Measurements from ENCODE around the gene TAC3.
A peak's percentile ranks its signal among the peaks of the same experiment; 100 is the strongest.
"Not testable (repeated sequence)": the region's sequence is repeated elsewhere in the genome, so short reads cannot be mapped to it uniquely, and the experiment has no call there.

Gene TAC3

DNA sequence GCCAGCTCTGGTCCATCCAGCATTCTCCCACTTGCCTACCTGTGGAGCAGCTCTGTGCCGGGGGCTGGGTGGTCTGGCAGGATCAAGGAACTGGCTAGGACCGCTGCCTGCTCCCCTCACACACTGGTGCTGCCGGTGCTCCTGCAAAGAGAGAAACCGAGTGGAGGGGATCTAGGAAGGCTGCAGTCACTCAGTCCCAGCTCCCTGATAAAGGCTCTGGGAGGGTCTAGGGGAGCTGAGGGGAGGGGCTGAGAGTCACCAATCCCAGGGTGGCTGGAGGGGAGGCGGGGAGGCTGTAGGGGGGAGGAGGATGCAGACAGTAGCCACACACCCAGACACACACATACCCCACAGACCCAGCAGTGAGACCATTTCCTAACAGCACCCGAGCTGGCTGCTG lies at the start of gene TAC3:
Gene TAC3 (minus strand): TSS at position 182 of the 400 bp plus-strand sequence. CDS start 732 bp downstream, outside the sequence.
- DNase-seq (ENCODE audit: low read depth) = no peak

DNA sequence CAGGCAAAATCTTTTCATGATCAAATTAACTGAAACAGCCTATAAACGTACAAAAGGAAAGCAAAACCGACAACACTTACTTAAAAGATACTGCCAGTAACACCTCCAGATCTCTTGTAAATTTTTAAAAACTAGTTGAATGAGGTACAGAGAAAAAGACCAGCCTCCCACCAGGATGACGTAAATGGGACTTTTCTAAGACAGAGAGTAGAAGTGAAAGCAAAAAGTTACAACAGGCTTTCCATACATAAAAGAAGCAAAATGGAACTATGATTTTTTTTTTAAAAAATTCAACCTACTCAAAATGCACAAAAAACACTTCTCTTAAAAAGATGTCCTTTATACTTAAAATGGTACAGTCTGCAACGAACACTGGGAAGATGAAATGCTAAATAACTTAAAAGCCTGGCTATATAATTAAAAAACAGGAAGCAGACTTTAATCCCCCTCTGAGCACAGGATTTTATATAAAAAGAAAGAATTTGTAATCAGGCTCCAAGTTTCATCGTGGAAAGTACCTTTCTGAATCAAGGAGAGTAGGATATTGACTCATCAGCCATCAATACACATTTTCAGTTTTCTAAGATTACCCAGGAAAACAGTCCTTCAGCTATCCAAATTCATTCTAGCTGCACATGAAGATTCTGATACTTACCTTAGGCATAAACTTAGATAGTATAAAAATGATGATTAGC lies 47.8 kb upstream of the TAC3 start:
- DNase-seq (ENCODE audit: low read depth) = peak; percentile 34

DNA sequence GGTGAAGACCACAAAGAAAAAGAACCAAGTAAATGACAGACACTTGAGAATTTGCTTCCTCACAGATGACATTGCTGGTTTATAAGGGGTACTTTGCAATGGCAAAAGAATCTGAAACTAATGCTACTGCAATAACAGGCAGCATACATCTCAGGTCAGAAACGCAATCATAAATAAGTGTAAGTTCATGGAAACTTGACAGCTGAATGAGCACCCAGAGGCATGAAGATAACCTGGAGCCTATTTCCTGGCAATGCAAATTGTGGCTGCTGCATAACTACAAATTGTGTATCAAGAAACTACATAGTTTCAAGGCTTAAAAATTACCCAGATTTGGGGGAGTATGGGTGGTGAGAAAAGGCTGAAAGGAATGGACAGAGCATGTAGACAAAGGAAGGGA lies 42.1 kb upstream of the TAC3 start:
- DNase-seq (ENCODE audit: low read depth) = no peak

DNA sequence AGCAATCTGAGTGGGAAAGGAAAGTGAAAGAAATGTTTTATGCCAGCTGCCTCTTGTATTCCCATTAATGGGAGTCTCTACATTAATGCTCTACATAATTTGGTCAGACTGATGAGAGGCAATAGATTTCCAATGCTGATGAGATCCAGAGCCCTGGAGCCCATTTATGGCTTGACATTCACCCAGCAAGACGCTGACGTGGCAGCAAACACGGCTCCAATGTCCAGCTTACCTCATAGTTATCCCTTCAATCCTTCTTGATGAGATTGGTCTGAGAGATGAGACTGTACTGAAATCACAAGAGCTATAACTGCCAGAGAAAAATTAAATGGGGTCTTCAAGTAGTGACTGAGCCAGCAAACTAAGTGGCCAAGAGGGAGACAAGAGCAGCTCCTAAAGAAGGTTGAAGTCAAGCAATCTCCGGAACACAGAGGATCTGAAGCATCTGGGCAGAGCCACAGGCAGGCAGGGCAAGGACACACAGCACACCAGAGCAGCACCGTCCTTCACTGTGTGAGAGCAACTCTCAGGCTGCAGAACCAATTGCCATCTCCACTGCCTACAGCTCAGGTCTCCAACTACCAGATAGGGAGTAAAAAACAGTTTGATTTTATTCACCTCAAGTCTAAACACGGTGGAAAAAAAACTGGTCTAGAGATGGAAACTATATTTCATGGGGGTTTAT lies 40.9 kb upstream of the TAC3 start:
- no peak for DNase-seq (ENCODE audit: low read depth)

DNA sequence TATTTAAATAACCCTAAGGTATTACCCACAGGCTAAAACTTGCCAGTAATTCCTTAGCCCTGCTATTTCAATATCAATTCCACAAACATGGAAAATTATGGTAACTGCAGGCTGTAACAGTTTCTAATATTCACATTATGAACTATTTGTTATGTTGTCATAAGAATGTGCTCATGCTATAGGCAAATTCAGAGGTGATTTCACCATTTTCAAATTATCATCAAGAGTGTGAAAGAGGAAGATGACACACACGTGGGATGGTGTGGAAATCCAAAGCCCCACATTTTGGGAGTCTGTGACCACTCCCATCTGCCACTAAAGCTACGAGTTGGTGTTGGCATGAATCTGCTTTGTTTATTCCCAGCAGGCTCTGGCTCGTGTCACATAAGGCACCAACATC lies 39.5 kb upstream of the TAC3 start:
- no peak for DNase-seq (ENCODE audit: low read depth)

DNA sequence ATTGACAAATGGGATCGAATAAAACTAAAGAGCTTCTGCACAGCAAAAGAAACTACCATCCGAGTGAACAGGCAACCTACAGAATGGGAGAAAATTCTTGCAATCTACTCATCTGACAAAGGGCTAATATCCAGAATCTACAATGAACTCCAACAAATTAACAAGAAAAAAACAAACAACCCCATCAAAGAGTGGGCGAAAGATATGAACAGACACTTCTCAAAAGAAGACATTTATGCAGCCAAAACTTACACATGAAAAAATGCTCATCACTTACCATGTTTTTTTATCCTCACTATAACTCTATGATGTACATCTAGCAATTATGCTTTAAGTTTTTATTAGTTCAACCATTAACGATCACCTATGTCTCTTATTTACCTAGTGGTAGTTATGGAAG lies 37.6 kb upstream of the TAC3 start:
- not testable (repeated sequence) for DNase-seq (ENCODE audit: low read depth)

DNA sequence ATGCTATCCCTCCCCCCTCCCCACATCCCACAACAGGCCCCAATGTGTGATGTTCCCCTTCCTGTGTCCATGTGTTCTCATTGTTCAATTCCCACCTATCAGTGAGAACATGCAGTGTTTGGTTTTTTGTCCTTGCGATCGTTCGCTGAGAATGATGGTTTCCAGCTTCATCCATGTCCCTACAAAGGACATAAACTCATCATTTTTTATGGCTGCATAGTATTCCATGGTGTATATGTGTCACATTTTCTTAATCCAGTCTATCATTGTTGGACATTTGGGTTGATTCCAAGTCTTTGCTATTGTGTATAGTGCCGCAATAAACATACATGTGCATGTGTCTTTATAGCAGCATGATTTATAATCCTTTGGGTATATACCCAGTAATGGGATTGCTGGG lies 36.8 kb upstream of the TAC3 start:
- DNase-seq (ENCODE audit: low read depth) = not testable (repeated sequence)

DNA sequence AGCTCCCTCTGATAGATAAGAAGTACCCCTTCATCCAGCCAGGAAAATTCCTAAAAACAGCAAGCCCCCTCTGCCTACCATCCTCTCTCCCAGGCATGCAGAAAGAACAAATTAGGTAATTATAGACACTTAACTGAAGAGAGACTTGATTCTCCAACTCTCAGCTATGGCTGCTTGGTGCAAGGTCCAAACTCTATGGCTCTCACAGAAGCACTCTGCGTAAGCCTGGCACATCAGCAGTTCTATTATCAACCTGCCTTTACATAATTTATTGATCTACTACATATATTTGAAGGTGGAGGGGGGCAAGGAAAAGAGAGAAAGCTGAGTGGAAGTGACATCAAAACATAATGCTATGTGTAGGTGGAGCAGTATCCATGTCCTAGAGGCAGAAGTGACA lies 34.7 kb upstream of the TAC3 start:
- DNase-seq (ENCODE audit: low read depth) = no peak

DNA sequence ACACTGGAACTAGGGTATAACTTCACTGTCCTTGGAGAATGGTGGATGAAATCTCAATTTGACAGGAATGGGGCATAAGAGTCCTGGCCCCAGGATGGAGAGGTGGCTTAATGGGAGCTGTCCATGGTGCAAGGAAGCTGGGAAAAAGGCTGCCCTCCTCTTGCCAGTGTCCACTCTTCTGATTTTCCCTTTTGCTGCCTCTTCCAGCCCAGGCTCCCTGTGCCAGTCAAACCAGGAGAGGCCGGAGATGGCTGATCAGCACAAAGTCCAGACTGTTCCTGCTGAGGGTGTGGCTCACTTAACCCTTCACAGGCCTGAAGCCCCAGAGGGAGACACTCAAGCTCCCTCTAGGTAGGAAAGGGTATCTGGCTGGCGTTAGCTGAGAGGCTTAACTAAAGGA lies 33.6 kb upstream of the TAC3 start, which contains the start of gene MYO1A:
Gene MYO1A (minus strand): TSS at position 240 of the 400 bp plus-strand sequence. CDS start 1,806 bp downstream, outside the sequence.
- peak; percentile 22 for DNase-seq (ENCODE audit: low read depth)

DNA sequence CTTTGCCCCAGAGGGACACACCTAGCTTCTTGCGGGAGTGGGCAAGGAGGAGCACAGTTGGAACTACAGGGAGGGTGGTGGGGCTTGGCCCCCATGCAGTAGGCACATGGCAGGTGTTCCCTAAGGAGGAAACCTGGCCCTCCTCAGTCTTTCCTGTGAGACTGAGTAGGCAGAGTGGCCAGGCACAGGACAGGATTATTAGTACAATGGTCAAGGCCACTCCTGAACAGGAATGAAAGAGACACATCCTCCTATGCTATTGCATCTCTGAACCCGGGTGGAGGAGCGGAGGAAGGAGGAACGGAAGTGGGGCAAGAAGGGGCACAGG lies 32.8 kb upstream of the TAC3 start:
- no peak for DNase-seq (ENCODE audit: low read depth)

DNA sequence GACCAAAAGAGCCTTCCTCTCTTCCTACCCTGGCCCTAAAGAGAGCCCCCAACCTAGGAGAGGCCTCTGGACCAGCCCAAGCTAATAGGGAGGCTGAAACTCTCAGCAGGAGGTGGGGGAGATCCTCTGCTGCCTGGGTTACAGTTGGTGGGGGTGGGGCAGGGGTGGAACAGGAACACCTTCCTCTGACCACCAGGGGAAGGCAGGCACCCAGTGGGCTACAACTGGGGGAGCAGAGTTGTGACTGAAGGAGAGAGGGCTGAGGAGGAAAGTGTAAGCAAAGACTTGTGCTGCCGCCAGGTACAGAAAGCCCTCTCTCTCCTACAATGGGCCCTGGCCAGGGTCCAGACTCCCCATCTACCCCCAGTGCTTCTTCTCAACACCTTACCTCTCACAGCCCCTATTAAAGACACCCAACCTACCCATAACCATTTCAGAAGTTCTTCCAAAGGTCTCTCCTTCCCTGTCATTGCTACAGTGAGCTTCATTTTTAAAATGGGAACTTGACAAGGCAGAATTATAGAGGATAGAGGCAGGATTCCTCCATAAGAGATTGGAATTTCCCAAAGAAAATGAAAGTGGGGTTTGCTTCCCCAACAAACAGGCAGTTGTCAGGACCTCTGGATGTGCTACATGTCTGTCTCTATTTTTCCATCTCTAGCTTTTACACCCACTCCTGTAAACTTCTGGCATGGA lies 32.2 kb upstream of the TAC3 start:
- no peak for DNase-seq (ENCODE audit: low read depth)

DNA sequence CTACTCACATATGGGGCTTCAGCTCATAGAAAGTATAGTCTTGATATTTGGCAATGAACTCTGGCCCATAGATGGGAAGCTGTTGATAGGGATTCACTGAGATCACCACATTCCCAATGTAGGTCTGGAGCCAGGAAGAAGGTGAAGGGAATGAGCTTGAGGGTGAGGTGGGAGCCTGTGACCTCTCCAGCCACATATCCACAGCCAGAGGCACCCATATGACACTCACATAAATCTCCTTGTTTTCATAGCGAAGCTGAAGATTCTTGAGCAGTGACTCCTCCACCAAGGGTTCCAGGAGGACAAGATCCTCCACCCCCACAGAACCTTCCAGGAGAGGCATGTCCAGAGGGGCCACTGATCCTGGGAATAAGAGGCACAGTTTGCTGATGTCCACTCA lies 31.7 kb upstream of the TAC3 start:
- peak; percentile 68 for DNase-seq (ENCODE audit: low read depth)

DNA sequence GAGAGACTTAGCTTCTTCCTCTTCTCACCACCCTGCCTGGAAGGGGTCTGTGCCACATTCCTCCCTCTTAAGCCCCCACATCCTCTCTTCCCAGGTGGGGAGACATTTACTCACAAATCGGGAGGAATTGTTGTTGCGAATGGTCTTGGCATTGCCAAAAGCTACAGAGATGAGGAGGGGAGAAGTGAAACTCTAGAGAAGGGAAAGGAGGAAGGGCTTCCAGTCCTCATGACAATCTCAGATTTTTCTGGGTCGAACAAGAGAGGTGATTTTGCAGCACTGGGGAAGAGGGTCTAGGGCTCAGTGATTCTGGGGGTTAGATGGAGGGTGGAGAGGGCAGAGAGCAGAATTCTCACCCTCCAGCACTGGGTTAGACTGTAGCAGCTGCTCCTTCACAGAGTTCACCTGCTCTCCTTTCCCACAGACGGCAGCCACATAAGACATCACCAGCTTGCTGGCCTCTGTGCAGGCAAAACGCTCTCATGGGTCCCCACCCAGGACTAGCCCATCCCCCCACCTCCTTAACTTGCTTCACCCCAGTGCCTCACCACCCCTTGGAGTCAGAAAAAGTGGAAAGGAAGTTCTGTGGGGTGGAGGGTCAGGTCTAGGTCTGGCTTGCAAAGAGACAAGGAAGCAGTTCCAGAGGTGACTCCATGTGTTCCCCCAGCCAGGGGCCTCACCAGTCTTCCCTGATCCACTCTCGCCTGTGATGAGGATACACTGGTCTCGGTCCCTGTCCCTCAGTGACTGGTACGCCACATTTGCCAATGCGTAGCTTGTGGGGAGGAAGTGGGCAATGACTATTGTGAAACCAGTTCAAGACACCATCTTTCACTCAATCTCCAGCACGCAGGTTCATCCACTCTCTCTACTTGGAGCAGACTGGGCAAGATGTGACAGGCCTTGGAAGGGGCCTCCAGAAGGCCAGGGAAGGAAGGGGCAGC lies 30.9 kb upstream of the TAC3 start:
- DNase-seq (ENCODE audit: low read depth) = no peak

DNA sequence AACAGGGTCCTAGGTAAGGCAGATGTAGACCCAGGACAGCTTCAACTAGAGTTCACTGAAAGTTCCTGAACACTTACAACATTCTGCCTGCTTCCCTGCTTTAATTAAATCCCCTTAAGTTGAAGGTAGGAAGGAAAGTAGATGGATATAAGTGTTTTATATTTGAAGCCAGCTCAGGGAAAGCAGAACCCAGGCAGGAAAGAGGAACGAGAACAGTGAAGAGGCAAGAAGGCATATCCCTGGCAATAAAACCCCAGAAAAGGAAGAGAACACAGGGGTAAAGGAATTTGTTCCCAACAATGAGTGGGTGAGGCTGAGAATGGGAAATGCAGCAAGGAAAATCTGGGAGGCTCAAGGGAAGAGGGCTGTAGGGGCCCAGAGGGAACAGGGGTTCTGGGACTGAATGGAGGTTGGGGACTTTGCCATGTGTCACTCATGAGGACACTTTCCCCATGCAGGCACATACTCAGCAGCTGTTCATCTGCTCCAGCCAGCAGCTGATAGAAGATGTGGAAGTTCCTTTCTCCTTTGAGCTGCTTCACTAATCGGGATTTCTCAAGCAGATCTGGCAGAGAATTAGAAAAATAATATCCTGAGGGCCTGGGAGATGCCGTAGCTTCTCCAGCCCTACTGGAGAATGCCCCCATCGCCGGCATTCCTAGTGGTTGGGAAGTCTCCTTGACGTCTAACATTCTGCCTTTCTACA lies 29.9 kb upstream of the TAC3 start:
- DNase-seq (ENCODE audit: low read depth) = no peak

DNA sequence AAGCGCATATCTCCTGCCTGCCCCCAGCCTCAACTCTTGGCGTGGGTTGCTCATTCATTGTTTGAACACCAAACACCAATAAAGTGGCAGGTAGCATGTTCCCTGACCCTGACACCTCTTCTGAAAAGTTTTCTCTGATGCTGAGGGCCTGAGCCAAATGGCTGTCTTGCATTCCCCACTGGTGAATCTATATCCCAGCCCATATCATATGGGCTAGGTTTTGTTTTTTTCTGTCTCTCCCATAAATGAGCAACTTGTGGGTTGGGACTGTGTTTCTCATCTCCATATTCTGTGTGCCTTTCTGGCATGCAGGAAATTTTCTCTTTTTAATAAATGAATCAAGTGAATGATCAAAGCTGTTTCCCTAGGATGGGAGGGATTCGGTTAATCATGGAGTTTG lies 28.6 kb upstream of the TAC3 start:
- peak; percentile 11 for DNase-seq (ENCODE audit: low read depth)

DNA sequence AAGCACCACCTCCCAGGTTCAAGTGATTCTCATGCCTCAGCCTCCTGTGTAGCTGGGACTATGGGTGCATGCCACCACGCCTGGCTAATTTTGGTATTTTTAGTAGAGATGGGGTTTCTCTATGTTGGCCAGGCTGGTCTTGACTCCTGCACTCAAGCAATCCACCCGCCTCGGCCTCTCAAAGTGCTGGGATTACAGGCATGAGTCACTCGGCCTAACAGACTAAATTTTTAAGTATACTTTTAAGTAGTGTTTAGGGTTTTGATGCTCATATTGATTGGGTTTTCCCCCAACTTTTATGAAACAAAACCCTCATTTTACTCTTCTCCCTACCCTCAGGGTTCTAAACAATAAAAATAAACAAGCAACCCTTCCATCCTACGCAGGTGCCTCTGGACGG lies 28.1 kb upstream of the TAC3 start:
- no peak for DNase-seq (ENCODE audit: low read depth)

DNA sequence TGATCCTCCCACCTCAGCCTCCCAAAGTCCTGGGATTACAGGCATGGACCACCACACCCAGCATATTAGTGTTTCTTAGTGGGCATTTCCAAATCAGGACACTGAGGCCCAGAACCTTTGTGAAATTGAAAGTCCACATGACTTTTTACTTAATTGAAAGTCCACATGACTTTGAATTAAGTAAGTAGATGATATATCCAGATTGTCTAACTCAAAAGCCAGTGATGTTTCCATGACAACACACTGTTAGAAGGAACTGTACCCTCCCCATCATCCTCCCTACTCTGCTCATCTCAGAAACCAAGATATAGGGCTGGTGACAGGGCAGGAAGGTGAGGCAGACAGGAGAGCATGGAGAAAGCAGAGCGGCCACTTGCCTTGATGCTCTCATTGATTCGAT lies 26.4 kb upstream of the TAC3 start:
- no peak for DNase-seq (ENCODE audit: low read depth)

DNA sequence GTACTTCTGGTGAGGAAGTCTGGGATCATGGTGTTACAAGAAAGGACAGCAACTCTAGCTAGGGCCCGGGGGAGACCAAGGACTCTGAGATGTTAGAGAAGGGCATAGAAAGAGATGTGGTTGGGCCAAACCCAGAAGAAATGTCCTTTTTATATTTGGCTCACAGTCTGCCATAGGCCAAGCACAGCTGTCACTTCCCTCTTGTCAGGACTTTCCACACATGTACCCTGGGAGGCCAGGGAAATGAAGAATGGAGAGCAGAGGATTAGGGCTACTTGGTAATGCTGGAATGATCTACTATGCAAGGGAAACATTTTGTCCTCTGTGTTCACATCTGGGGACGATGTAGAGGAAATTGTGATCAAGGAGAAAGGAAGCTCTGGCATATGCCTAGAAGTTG lies 24.4 kb upstream of the TAC3 start:
- no peak for DNase-seq (ENCODE audit: low read depth)

DNA sequence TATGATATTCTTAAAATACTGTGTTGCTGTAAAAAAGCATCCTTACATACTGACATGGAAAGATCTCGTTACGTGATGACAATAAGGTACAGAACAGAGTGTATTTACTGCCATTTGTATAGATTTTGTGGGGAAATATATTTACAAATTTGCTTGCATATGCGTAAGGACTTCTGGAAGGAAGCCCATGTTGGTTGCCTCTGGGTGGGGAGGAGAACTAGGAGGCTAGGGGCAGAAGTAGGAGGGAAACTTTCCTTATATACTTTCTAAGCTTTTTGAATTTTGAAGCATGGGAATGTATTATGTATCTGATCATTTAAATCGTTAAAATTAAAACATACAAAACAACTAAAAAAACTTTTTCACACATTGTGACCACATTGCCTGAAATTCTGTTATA lies 23.9 kb upstream of the TAC3 start:
- no peak for DNase-seq (ENCODE audit: low read depth)

DNA sequence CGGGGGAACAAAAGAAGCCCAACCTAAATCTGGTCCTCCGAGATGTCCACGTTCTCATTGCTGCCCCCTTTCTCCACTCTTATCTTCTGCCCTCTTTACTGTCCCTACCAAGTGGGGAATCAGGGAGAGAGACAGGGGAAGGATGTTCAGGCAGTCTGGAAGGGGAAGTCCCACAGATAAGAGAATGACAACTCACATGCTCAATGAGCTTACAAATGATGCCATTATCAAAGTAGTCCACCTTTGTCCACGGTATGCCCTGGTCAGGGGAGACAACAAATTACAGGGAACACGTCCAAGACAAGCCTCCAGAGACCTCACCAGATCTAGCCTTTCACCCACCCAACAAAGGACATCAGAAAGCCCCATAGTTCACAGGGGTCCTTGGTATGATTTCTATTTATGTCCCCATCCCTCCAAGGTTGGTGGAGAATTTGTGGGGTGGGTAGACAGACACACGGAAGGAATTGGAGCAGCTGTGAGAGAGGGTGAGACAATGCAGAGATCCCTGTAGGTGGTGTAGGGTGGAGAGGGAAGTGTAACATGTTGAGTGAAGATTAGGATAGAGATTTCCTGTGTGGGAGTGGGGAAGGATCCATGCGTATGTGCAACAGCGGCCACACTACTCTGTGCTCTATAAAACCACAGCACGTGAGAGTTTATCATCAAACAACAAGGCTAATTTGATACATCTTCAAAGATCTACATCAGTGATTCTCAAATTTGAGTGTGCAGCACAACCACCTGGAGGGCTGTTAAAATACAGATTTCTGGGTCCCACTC lies 22.9 kb upstream of the TAC3 start:
- no peak for DNase-seq (ENCODE audit: low read depth)

DNA sequence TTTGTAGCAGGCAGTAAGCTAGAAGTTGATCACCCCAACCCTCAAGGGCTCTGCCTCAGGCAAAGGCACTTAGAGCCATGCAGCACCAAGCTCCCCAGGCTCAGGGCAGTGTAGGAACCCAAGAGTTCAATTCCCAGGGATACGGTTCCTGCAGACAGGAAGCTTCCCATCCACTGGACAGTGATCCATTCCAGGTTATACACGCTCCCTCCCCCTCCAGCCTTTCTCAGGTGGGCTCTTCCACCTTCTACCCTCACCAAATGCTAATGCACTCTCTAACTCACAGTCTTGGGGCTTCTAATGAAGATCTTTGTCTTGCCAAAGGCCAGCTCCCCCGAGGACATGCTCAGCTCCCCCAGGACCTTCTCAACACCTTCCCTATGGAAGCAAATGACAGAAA lies 20.9 kb upstream of the TAC3 start:
- DNase-seq (ENCODE audit: low read depth) = no peak

Data from ELR (cell line).